T-cell (primary cell): ENCODE data around the gene ZDHHC23. TPM values are rescaled to one million over a fixed set of nuclear protein-coding genes. Genes with fewer than 3 reads are reported as not detected.

Experiments
- ATAC-seq, 4 experiments: fragments of 200-7000 bp in 3 of 4; fragments of 150-1000 bp in 1 of 4; cut with Tn5 transposase; replicated peaks in 1 of 4; 1 replicate in 3 of 4; 2 replicates in 1 of 4; pipeline ENCODE4 v1.10.0; 2021; ENCODE audit warnings: moderate library complexity in 3 of 4, mild to moderate bottlenecking in 2 of 4, moderate number of reproducible peaks in 1 of 4
- CTCF ChIA-PET, 2 donors: fragments of 300-600 bp; sonication (Branson Sonifier 250); formaldehyde crosslinking; loops; one replicate each; lab custom pipeline; 2022; ENCODE audit warnings: antibody characterized with exemption in 2 of 2; lab: Charles Lee
- POLR2A ChIA-PET, 2 donors: fragments of 300-600 bp; sonication (Branson Sonifier 250); formaldehyde crosslinking; loops; one replicate each; lab custom pipeline; 2022; ENCODE audit warnings: antibody characterized with exemption in 2 of 2; lab: Charles Lee
- DNase-seq, 35 experiments: peaks; one replicate each; pipeline versions ENCODE4 v3.0.0 to v3.0.0-alpha.2; 2013 to 2023
- H3K27ac ChIP-seq: one replicate; pipeline ENCODE4 v1.5.1; 2013; ENCODE audit warnings: low read length
- H3K27me3 ChIP-seq, 2 experiments: replicated peaks in 1 of 2; 1 replicate in 1 of 2; 2 replicates in 1 of 2; pipeline versions ENCODE4 v1.6.1 to v1.7.0; 2013; ENCODE audit warnings: low read length in 1 of 2, mixed read lengths in 1 of 2; ENCODE audit not compliant: control insufficient read depth in 2 of 2, insufficient read depth in 2 of 2; ENCODE audit errors: extremely low read depth in 1 of 2
- H3K36me3 ChIP-seq, 2 donors: 1 replicate in 1 of 2; 2 replicates in 1 of 2; pipeline versions ENCODE4 v1.6.1 to v1.7.0; 2013; ENCODE audit warnings: low read length in 1 of 2; ENCODE audit not compliant: control insufficient read depth in 2 of 2, insufficient read depth in 1 of 2; ENCODE audit errors: extremely low read depth in 1 of 2
- H3K4me1 ChIP-seq, 2 experiments: 1 replicate in 1 of 2; 2 replicates in 1 of 2; pipeline versions ENCODE4 v1.6.1 to v1.7.0; 2013; ENCODE audit warnings: low read length in 2 of 2, mixed read lengths in 1 of 2; ENCODE audit not compliant: insufficient read depth in 2 of 2, control insufficient read depth in 1 of 2; ENCODE audit errors: extremely low read depth in 1 of 2
- H3K4me3 ChIP-seq, 2 donors: 1 replicate in 1 of 2; 2 replicates in 1 of 2; pipeline versions ENCODE4 v1.5.1 to v1.7.0; 2013; ENCODE audit warnings: mild to moderate bottlenecking in 2 of 2, low read length in 1 of 2, moderate library complexity in 1 of 2; ENCODE audit not compliant: control insufficient read depth in 1 of 2; ENCODE audit errors: extremely low read depth in 1 of 2
- H3K9me3 ChIP-seq: 2 replicates; pipeline ENCODE4 v1.7.0; 2013
- H3K27ac Mint-ChIP-seq, 2 donors: one replicate each; pipeline ENCODE4 v1.8.0; 2020 to 2021; ENCODE audit warnings: mild to moderate bottlenecking in 2 of 2, mixed read lengths in 2 of 2
- H3K27me3 Mint-ChIP-seq, 2 donors: one replicate each; pipeline ENCODE4 v1.8.0; 2021 to 2022; ENCODE audit warnings: mixed read lengths in 2 of 2
- H3K36me3 Mint-ChIP-seq: one replicate; pipeline ENCODE4 v1.8.0; 2021; ENCODE audit warnings: mixed read lengths
- H3K4me1 Mint-ChIP-seq, 3 donors: one replicate each; pipeline ENCODE4 v1.8.0; 2020 to 2022; ENCODE audit warnings: mixed read lengths in 3 of 3, mild to moderate bottlenecking in 1 of 3
- H3K4me3 Mint-ChIP-seq, 3 donors: one replicate each; pipeline ENCODE4 v1.8.0; 2020 to 2022; ENCODE audit warnings: mild to moderate bottlenecking in 3 of 3, mixed read lengths in 3 of 3, moderate library complexity in 3 of 3
- H3K9me3 Mint-ChIP-seq, 3 donors: one replicate each; pipeline ENCODE4 v1.8.0; 2020 to 2022; ENCODE audit warnings: mixed read lengths in 3 of 3
- WGBS: methylation state at CpG from one replicate; pipeline ENCODE4 v1.1.5; 2013; ENCODE audit warnings: missing lambda C conversion rate; ENCODE audit not compliant: insufficient coverage; 5-methylcytosine and 5-hydroxymethylcytosine counted together
- total RNA-seq, 35 experiments: library from RNA in 6 of 35; stranded (reverse) in 6 of 35; fragments of 120-200 nt in 1 of 35; gene quantifications; one replicate each; pipeline versions ENCODE4 v1.2.1 to v1.2.4 and lab custom pipeline; 2013 to 2026

ZDHHC23 gene
- total RNA-seq, 5 donors from 2014 or later (not counting 1 experiment from before 2014, with no cell fraction given): 4.4 to 7.2 (median 5.4) TPM

GRCh38 chr3:113954091-113954685 lies 6.4 kb downstream of the ZDHHC23 start:
- Mint-ChIP-seq H3K36me3 (peaks cover 26% of the 10 kb centered on the region), H3K27me3 (no peaks in the 10 kb centered on the region), H3K9me3 (no peaks in the 10 kb centered on the region), H3K27ac (no peak overlapping the region), H3K4me1 (peaks cover 12 to 17% (median 12%) of the 10 kb centered on the region in 3 donors), H3K4me3 (no peak overlapping the region)
- no peak overlapping the region for H3K4me3 ChIP-seq
- H3K4me1 ChIP-seq: peaks cover 6 to 7% of the 10 kb centered on the region in 2 experiments
- ChIA-PET POLR2A (no interaction called here), CTCF (no interaction called here)
- H3K27ac ChIP-seq: no peak overlapping the region
- H3K27me3 ChIP-seq: peaks cover 0 to 4% of the 10 kb centered on the region in 2 experiments
- H3K36me3 ChIP-seq: no peaks in the 10 kb centered on the region
- H3K9me3 ChIP-seq: no peaks in the 10 kb centered on the region
- WGBS: 91% methylated on average over 3 of the region's 8 CpGs
- no peak for DNase-seq
- ATAC-seq: no peak

GRCh38 chr3:113963879-113964278 lies 16.1 kb downstream of the ZDHHC23 start:
- Mint-ChIP-seq H3K4me3 (no peak overlapping the region), H3K27ac (no peak overlapping the region), H3K4me1 (peaks cover 0 to 10% (median 6%) of the 10 kb centered on the region in 3 donors), H3K9me3 (no peaks in the 10 kb centered on the region), H3K27me3 (no peaks in the 10 kb centered on the region), H3K36me3 (peaks cover 21% of the 10 kb centered on the region)
- no CpG with 5 or more reads among the region's 3 CpGs for WGBS
- Histone ChIP-seq H3K27ac (no peak overlapping the region), H3K27me3 (no peaks in the 10 kb centered on the region), H3K4me3 (no peak overlapping the region), H3K36me3 (no peaks in the 10 kb centered on the region), H3K4me1 (peaks cover 0 to 3% of the 10 kb centered on the region in 2 experiments), H3K9me3 (no peaks in the 10 kb centered on the region)
- no peak for DNase-seq
- ChIA-PET POLR2A (interaction anchor here in 1 of 2 donors (0.6 kb wide), 1 partner anchor 955 kb away, joined by 4 read pairs; no protein-coding TSS in a partner anchor), CTCF (interaction anchor here in 1 of 2 donors (0.6 kb wide), 1 partner anchor 32 kb away, joined by 4 read pairs; no protein-coding TSS in a partner anchor)
- ATAC-seq: peak in 1 of 4 experiments; percentile 27

- H3K27me3 ChIP-seq: no peaks in the 10 kb centered on the region
- peaks cover 0 to 3% of the 10 kb centered on the region in 2 experiments for H3K4me1 ChIP-seq
- H3K9me3 Mint-ChIP-seq: peaks cover under 1 to 4% (median 3%) of the 10 kb centered on the region in 3 donors
- H3K4me3 Mint-ChIP-seq: no peak overlapping the region
- CTCF ChIA-PET: interaction anchor here in 1 of 2 donors (0.6 kb wide), 1 partner anchor 1821 kb away, joined by 11 read pairs; no protein-coding TSS in a partner anchor
- no peaks in the 10 kb centered on the region for H3K36me3 ChIP-seq
- no peak overlapping the region for H3K27ac Mint-ChIP-seq
- POLR2A ChIA-PET: interaction anchor here in 1 of 2 donors (0.6 kb wide), 1 partner anchor 9 kb away, joined by 3 read pairs; no protein-coding TSS in a partner anchor
- H3K4me1 Mint-ChIP-seq: peaks cover 0 to 10% (median 6%) of the 10 kb centered on the region in 3 donors
- no peak overlapping the region for H3K27ac ChIP-seq
- peaks cover 9% of the 10 kb centered on the region for H3K36me3 Mint-ChIP-seq
- no peaks in the 10 kb centered on the region for H3K9me3 ChIP-seq
- ATAC-seq (no peak), DNase-seq (no peak)
- WGBS: 80% methylated on average over 1 of the region's 2 CpGs
- H3K27me3 Mint-ChIP-seq: no peaks in the 10 kb centered on the region
- no peak overlapping the region for H3K4me3 ChIP-seq
These were observed 18.4 kb downstream of the ZDHHC23 start for GRCh38 chr3:113966172-113966571.

GRCh38 chr3:113968986-113969385 lies 21.2 kb downstream of the ZDHHC23 start:
- DNase-seq (no peak), ATAC-seq (no peak)
- Histone ChIP-seq H3K9me3 (no peaks in the 10 kb centered on the region), H3K4me3 (no peak overlapping the region), H3K4me1 (peaks cover 0 to 3% of the 10 kb centered on the region in 2 experiments), H3K27me3 (no peaks in the 10 kb centered on the region), H3K36me3 (no peaks in the 10 kb centered on the region), H3K27ac (no peak overlapping the region)
- Mint-ChIP-seq H3K9me3 (peaks cover 23 to 28% (median 27%) of the 10 kb centered on the region in 3 donors), H3K4me3 (no peak overlapping the region), H3K27me3 (no peaks in the 10 kb centered on the region), H3K27ac (no peak overlapping the region), H3K4me1 (peaks cover 0 to 8% (median 2%) of the 10 kb centered on the region in 3 donors), H3K36me3 (peaks cover 32% of the 10 kb centered on the region)
- no CpG with 5 or more reads among the region's 2 CpGs for WGBS
- ChIA-PET POLR2A (interaction anchor here (0.6 to 0.8 kb wide), 2 partner anchors 54 to 175 kb away, joined by 3 to 5 read pairs; no protein-coding TSS in a partner anchor), CTCF (no interaction called here)

- no peak for ATAC-seq
- Mint-ChIP-seq H3K9me3 (peaks cover 12 to 22% (median 13%) of the 10 kb centered on the region in 3 donors), H3K36me3 (peaks cover 80% of the 10 kb centered on the region), H3K4me1 (no peaks in the 10 kb centered on the region), H3K27me3 (no peaks in the 10 kb centered on the region), H3K27ac (no peak overlapping the region), H3K4me3 (no peak overlapping the region)
- no peaks in the 10 kb centered on the region for H3K9me3 ChIP-seq
- ChIA-PET CTCF (no interaction called here), POLR2A (no interaction called here)
- H3K27ac ChIP-seq: no peak overlapping the region
- H3K27me3 ChIP-seq: no peaks in the 10 kb centered on the region
- DNase-seq: no peak
- no CpG with 5 or more reads among the region's 4 CpGs for WGBS
- peaks cover 0 to 20% of the 10 kb centered on the region in 2 donors for H3K36me3 ChIP-seq
- H3K4me3 ChIP-seq: no peak overlapping the region
- H3K4me1 ChIP-seq: no peaks in the 10 kb centered on the region
These were observed 30.0 kb downstream of the ZDHHC23 start for GRCh38 chr3:113977822-113978221.

- POLR2A ChIA-PET: no interaction called here
- no peak overlapping the region for H3K4me3 Mint-ChIP-seq
- H3K36me3 Mint-ChIP-seq: peaks cover 81% of the 10 kb centered on the region
- no peak overlapping the region for H3K4me3 ChIP-seq
- H3K4me1 ChIP-seq: no peaks in the 10 kb centered on the region
- H3K27ac Mint-ChIP-seq: no peak overlapping the region
- DNase-seq (no peak), ATAC-seq (no peak)
- no peaks in the 10 kb centered on the region for H3K9me3 ChIP-seq
- H3K9me3 Mint-ChIP-seq: peaks cover under 1 to 4% (median under 1%) of the 10 kb centered on the region in 3 donors
- no CpG with 5 or more reads among the region's 1 CpG for WGBS
- CTCF ChIA-PET: interaction anchor here (0.6 kb wide), 2 partner anchors 297 to 935 kb away, joined by 4 read pairs; no protein-coding TSS in a partner anchor
- peaks cover 0 to 5% (median 0%) of the 10 kb centered on the region in 3 donors for H3K4me1 Mint-ChIP-seq
- H3K27me3 ChIP-seq: no peaks in the 10 kb centered on the region
- H3K27ac ChIP-seq: no peak overlapping the region
- no peaks in the 10 kb centered on the region for H3K27me3 Mint-ChIP-seq
- H3K36me3 ChIP-seq: peaks cover 0 to 22% of the 10 kb centered on the region in 2 donors
These were observed 32.1 kb downstream of the ZDHHC23 start for GRCh38 chr3:113979916-113980315.
